Thyroid gland (tissue), 4 donors: Measurements from ENCODE around the gene KLHL12. TPM values are rescaled to one million over a fixed set of nuclear protein-coding genes. Genes with fewer than 3 reads are reported as not detected.

Source experiments
- DNase-seq, 2 donors: peaks; one replicate each; pipeline ENCODE4 v3.0.0-alpha.2; 2019
- H3K27ac ChIP-seq, 3 donors: fragments of 200-600 bp; sonication (generic); 1 replicate in 2 of 3; 2 replicates in 1 of 3; pipeline ENCODE4 v1.5.1; 2016 to 2019; ENCODE audit warnings: mild to moderate bottlenecking in 1 of 3, moderate library complexity in 1 of 3
- H3K27me3 ChIP-seq: fragments of 200-600 bp; sonication (generic); one replicate; pipeline ENCODE4 v1.5.1; 2019
- H3K36me3 ChIP-seq, 2 donors: fragments of 200-600 bp; sonication (generic); one replicate each; pipeline ENCODE4 v1.5.1; 2016 to 2019
- H3K4me1 ChIP-seq, 2 donors: fragments of 200-600 bp; sonication (generic); one replicate each; pipeline ENCODE4 v1.5.1; 2017 to 2019
- H3K4me3 ChIP-seq, 3 donors: fragments of 200-600 bp; sonication (generic); replicated peaks in 1 of 3; 1 replicate in 2 of 3; 2 replicates in 1 of 3; pipeline ENCODE4 v1.5.1; 2016; ENCODE audit warnings: mild to moderate bottlenecking in 1 of 3
- H3K9me3 ChIP-seq: fragments of 200-600 bp; sonication (generic); one replicate; pipeline ENCODE4 v1.5.1; 2017
- POLR2A ChIP-seq, 2 donors: fragments of 450-650 bp; IDR thresholded peaks; one replicate each; pipeline ENCODE4 v1.6.1; 2017; ENCODE audit warnings: antibody characterized with exemption in 2 of 2, mild to moderate bottlenecking in 2 of 2, moderate library complexity in 1 of 2
- WGBS, 2 donors: methylation state at CpG; one replicate each; pipeline ENCODE4 v1.1.5; 2017; 5-methylcytosine and 5-hydroxymethylcytosine counted together
- intact Hi-C: fragments of 100-400 bp; cut with DNase I; formaldehyde crosslinking; loops from one replicate; pipeline ENCODE4 v1.15.1; 2023
- small RNA-seq: library from RNA; depleted of rRNA; stranded (forward); fragments of <200 nt; gene quantifications from one replicate; pipeline ENCODE3, GENCODE V24; 2016
- total RNA-seq, 4 donors: library from RNA; depleted of rRNA; stranded (reverse); fragments of >200 nt; gene quantifications; one replicate each; pipeline ENCODE4 v1.2.3, GENCODE V29; 2016
- TF ChIP-seq, protein P1 (sequence below), 6 experiments: fragments of 200-600 bp in 3 of 6; fragments of 450-650 bp in 3 of 6; sonication (generic) in 3 of 6; IDR thresholded peaks; one replicate each; pipeline ENCODE4 v1.5.1; 2016 to 2019; ENCODE audit warnings: antibody characterized with exemption in 6 of 6, mild to moderate bottlenecking in 2 of 6, inconsistent platforms in 1 of 6, moderate library complexity in 1 of 6

KLHL12 gene
- total RNA-seq, 4 donors from 2014 or later, result 25.1 to 34.0 (median 29.1) TPM

- WGBS, 2 donors, result 58% methylated on average over 6 of the region's 6 CpGs
- TF ChIP-seq POLR2A (IDR thresholded peaks at IDR 0.05), result no peak
- TF ChIP-seq, protein P1, sequence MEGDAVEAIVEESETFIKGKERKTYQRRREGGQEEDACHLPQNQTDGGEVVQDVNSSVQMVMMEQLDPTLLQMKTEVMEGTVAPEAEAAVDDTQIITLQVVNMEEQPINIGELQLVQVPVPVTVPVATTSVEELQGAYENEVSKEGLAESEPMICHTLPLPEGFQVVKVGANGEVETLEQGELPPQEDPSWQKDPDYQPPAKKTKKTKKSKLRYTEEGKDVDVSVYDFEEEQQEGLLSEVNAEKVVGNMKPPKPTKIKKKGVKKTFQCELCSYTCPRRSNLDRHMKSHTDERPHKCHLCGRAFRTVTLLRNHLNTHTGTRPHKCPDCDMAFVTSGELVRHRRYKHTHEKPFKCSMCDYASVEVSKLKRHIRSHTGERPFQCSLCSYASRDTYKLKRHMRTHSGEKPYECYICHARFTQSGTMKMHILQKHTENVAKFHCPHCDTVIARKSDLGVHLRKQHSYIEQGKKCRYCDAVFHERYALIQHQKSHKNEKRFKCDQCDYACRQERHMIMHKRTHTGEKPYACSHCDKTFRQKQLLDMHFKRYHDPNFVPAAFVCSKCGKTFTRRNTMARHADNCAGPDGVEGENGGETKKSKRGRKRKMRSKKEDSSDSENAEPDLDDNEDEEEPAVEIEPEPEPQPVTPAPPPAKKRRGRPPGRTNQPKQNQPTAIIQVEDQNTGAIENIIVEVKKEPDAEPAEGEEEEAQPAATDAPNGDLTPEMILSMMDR (IDR thresholded peaks at IDR 0.05), result no peak
Measured at GRCh38 chr1:202844935-202845334, 82.1 kb downstream of the KLHL12 start.

DNA sequence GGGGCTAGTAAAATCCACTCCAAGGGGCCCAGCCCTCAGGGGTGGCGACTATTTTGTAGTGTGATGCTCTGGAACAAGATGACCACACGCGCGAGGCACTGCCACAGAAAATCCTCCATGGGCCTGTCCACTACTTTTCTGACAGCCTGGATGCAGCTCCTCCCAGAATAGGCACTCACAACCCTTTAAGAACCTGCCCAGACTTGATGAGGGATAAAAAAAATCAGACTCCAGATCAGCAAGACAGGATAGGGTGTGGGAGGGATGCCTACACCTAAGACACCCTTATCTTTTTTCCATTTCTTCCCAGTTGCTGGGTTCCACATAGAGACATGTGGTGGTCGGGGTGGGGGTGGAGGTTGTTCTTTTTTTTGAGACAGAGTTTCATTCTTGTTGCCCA is 82.8 kb downstream of the KLHL12 start:
- no peak for DNase-seq
- Histone ChIP-seq H3K9me3 (no peaks in the 10 kb centered on the region), H3K4me3 (no peak overlapping the region), H3K27ac (no peak overlapping the region), H3K36me3 (no peaks in the 10 kb centered on the region), H3K4me1 (no peaks in the 10 kb centered on the region), H3K27me3 (no peaks in the 10 kb centered on the region)
- WGBS, 2 donors, result 88 to 97% methylated on average over 3 to 5 of the region's 5 CpGs
- TF ChIP-seq, protein P1 (IDR thresholded peaks at IDR 0.05), result no peak
- TF ChIP-seq POLR2A (IDR thresholded peaks at IDR 0.05), result no peak
- intact Hi-C loops, result no loop called here

More at GRCh38 chr1:202844935-202845334, 82.1 kb downstream of the KLHL12 start:
- Histone ChIP-seq H3K36me3 (no peaks in the 10 kb centered on the region), H3K4me3 (no peak overlapping the region), H3K4me1 (no peaks in the 10 kb centered on the region), H3K9me3 (no peaks in the 10 kb centered on the region), H3K27me3 (no peaks in the 10 kb centered on the region), H3K27ac (no peak overlapping the region)
- intact Hi-C loops, result no loop called here
- DNase-seq, result no peak

DNA sequence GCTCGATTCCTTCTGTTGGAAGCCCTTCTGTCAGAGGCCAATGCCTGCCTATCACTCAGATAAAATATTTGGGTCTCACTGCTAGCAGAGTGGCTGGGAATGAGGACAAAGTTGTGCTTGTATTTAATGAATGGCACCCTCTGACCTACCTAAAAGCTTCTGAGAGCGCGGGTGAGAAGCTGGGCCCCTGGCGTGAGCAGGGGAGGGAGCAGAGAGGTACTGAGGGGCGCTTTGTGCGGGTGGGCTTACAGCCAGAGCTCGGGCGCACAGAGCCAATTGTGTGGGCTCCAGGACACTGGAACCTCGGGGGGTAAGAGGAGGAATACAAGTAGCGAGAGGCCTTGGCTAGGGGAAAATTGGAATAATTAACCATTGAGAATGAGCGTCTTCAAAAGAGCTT is 84.0 kb downstream of the KLHL12 start:
- H3K4me3 ChIP-seq, result no peak overlapping the region
- intact Hi-C loops, result no loop called here
- 83 to 88% methylated on average over 11 of the region's 11 CpGs for WGBS, 2 donors

More for the DNA sequence above, 84.0 kb downstream of the KLHL12 start:
- Histone ChIP-seq H3K36me3 (no peaks in the 10 kb centered on the region), H3K27me3 (no peaks in the 10 kb centered on the region), H3K27ac (no peak overlapping the region), H3K4me1 (no peaks in the 10 kb centered on the region), H3K9me3 (no peaks in the 10 kb centered on the region)
- DNase-seq, result no peak
- no peak for TF ChIP-seq POLR2A (IDR thresholded peaks at IDR 0.05)
- TF ChIP-seq, protein P1 (IDR thresholded peaks at IDR 0.05), result no peak

Small RNA genes lying within 50 kb of the gene (small RNA-seq; reads per million reads assigned to genes)
- not detected for gene RF00019

Other genes starting within 250 kb of the KLHL12 start
- under 1 TPM in 2 of 4 donors, not detected in 2; under 0.01 to 0.38 TPM for gene SYT2, start 216.8 kb downstream of the KLHL12 start, total RNA-seq
- gene KDM5B, start 118.8 kb downstream of the KLHL12 start, total RNA-seq, result 10 to 100 TPM; 53.1 to 78.5 (median 61.2) TPM
- not detected for gene PCAT6, start 116.3 kb downstream of the KLHL12 start, total RNA-seq
- gene RABIF, start 38.1 kb downstream of the KLHL12 start, total RNA-seq, result 10 to 100 TPM in 1 of 4 donors, 1 to 10 TPM in 3; 6.1 to 10.7 (median 7.8) TPM
- gene ADIPOR1, start 31.1 kb upstream of the KLHL12 start, total RNA-seq, result 100 to 1,000 TPM in 1 of 4 donors, 10 to 100 TPM in 3; 76.3 to 108 (median 81.2) TPM
- 10 to 100 TPM; 48.0 to 94.8 (median 64.6) TPM for gene CYB5R1, start 40.0 kb upstream of the KLHL12 start, total RNA-seq
- gene TMEM183A, start 80.1 kb upstream of the KLHL12 start, total RNA-seq, result 10 to 100 TPM; 71.0 to 93.9 (median 84.2) TPM
- gene PPFIA4, start 99.3 kb upstream of the KLHL12 start, total RNA-seq, result 1 to 10 TPM in 3 of 4 donors, under 1 TPM in 1; 0.54 to 3.0 (median 2.1) TPM
- gene MYOG, start 158.8 kb upstream of the KLHL12 start, total RNA-seq, result not detected
- 10 to 100 TPM in 2 of 4 donors, 1 to 10 TPM in 1, under 1 TPM in 1; 0.94 to 25.6 (median 6.8) TPM for gene ADORA1, start 200.5 kb upstream of the KLHL12 start, total RNA-seq
- under 1 TPM in 2 of 4 donors, not detected in 2; 0.11 to 0.75 TPM for gene MYBPH, start 248.6 kb upstream of the KLHL12 start, total RNA-seq